ENCODE results near the gene RTF2. TPM values are rescaled to one million over a fixed set of nuclear protein-coding genes. Genes with fewer than 3 reads are reported as not detected.

RTF2 gene, protein sequence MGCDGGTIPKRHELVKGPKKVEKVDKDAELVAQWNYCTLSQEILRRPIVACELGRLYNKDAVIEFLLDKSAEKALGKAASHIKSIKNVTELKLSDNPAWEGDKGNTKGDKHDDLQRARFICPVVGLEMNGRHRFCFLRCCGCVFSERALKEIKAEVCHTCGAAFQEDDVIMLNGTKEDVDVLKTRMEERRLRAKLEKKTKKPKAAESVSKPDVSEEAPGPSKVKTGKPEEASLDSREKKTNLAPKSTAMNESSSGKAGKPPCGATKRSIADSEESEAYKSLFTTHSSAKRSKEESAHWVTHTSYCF
- 78.7 TPM for total RNA-seq
- long read RNA-seq, transcript RTF2-203 (8 exons, 1,572 nt) = minor isoform, 5 of 201 reads
- long read RNA-seq, transcript RTF2-202 (9 exons, 2,212 nt) = major isoform, 190 of 201 reads
- long read RNA-seq, partial matches to known transcripts = 2 of 201 reads
- long read RNA-seq, other reads (novel, unspliced or antisense) = 2 of 201 reads

DNA sequence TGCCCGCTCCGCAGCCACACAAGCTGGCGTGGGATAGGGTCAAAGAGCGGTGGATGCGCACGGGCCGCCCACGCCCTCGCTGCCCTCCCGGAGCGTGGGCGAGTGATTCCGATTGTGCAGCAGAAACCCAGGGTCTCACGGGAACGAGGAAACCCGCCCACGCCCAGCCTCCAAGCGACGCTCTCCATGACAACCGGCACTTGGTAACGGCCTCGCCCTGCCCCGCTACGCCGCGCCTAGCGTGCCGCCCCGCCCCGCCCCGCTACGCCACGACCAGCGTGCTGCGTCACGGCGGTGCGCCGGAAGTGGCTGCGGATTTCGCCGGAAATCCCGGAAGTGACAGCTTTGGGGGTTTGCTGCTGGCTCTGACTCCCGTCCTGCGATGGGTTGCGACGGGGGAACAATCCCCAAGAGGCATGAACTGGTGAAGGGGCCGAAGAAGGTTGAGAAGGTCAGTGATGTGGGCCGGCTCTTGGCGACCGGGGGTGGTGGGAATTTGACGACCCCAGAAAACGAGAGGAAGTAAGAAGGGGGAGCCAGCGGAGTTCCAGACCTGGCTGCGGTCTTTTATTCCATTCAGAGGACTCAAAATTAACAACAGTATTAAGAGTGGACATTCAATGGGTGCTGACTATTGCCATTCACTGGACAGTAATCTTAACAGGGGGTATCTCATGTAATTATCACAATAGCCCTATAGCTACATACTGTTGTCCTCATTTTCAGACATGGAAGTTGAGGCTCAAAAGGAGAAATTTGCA lies at the start of gene RTF2:
RTF2 (plus strand) TSS at position 312 of the 761 bp plus-strand sequence; CDS start at position 383, 71 bp downstream.
- ATAC-seq (ENCODE audit: poor library complexity) (peak; percentile 100), DNase-seq (peak; percentile 96)
- intact Hi-C loops (cut with DNase I) = loop anchor here (1.0 kb wide), 1 partner anchor 76 kb away; the partner anchor contains the start of genes AURKA and CSTF1

DNA sequence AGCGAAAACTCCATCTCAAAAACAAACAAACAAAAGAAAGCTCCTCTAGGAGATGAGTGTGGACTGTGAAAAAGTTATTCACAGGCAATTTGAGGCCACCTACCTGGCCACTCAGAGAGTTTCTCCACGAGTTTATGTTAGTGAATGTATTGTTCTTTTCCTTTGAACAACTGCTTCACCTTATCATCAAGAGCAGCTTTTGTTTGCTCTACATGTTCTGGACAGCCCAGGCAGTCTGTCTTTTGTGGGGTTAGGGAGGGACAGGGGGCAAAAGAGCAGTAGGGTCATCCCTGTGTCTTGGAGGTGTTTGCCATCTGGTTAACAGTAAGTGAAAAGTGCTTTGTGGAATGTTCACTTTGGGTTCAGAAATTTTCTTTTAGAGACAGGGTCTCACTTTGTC lies 48.4 kb upstream of the RTF2 start:
- ATAC-seq (ENCODE audit: poor library complexity) (no peak), DNase-seq (no peak)
- intact Hi-C loops (cut with DNase I) = no loop called here

DNA sequence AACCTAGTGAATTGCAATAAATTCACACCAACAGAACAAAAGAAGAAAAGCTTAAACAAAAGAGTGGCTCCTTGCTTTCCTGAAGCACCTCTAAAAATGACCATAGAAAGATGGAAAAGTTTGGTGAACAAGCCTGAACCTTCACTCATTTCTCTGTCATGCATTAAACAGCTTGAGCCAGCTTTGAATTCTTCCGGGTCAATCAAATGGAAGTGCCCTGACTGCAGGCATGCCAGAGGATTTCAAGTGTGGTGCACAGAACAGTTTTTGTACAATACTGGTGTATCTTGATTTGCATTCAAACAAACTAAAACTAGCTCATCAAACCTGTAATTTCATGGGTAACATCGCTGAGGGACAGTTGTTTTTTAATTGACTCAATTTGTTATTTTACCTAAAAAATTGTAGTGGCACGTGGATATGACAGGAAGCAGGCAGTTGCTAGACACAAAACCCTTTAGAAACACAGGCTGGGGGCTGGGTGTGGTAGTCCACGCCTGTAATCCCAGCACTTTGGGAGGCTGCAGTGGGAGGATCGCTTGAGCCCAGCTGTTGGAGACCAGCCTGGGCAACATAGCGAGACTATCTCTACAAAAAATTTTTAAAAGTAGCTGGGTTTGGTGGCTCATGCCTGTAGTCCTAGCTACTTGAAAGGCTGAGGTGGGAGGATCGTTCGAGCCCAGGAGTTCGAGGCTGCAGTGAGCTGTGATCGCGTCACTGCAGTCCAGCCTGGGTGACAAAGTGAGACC lies 47.3 kb upstream of the RTF2 start:
- ATAC-seq (ENCODE audit: poor library complexity) (no peak), DNase-seq (no peak)
- intact Hi-C loops (cut with DNase I) = no loop called here

DNA sequence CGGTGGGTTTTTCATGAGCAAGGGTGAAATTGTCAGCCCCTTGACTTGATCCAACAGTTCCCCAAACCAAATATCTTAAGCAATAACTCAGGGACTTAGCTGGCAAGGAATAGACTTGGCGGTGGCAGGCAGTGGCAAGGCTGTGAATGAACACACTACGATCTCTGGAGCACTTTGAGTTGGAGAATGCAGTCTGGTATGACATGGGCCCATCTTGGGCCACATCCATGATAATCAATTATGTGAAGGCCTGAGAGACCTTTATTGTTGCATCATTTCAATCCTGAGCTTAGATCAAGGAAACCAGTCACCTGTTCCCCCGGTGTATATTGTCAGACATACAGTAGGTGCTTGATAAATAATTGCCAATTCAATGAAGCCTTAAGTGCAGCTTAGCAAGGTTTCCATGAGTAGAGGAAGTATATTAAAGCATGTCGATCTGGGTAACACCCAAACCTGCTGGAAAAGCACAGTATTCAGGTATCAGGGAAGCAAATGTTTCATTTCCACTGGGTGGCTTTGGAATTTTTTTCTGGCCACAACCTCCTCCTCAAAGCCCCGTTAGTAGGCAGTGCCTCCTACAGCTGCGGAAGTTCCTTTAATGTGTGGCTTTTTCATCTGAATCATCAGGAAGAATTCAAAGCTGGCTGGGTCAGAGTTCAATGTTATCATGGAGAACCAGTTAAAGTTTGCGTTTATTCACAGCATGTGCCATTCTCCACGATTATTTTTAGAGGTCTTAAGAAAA lies 46.2 kb upstream of the RTF2 start:
- no peak for DNase-seq
- no peak for ATAC-seq (ENCODE audit: poor library complexity)
- intact Hi-C loops (cut with DNase I) = no loop called here

DNA sequence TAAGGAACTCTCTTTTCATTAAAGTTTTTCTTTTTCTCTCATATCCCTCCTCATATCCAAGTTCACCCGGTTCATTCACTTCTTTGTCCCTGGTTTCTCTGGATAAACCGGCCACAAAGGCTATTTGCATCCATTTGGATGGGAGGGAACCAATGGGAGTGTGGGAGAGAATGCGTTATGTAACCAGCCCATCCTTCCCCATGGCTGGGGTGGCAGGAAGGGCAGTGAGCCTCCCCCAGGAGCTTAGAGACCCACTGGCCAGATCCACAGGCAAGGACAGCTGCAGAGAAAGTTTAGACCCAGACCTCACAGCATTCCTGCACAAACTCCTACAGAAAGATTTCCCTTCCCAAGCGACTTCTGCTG lies 45.6 kb upstream of the RTF2 start:
- no peak for DNase-seq
- no peak for ATAC-seq (ENCODE audit: poor library complexity)
- intact Hi-C loops (cut with DNase I) = no loop called here

DNA sequence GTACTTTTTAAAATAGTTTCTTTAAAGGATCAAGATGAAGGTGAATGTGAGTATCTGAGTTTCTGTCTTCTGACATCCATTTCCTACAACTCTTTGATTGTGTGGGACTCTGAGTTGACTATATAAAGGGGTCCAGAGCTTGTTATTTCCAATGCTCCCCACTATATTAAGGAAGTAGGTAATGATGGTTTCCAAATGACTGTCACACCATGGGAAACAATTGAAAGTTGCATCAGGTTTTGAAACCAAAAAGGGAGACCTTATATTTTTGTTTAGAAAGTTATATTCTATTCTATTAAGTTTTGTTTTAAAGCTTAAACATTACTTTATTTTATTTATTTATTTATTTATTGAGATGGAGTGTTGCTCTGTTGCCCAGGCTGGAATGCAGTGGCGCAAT lies 45.2 kb upstream of the RTF2 start:
- DNase-seq = no peak
- intact Hi-C loops (cut with DNase I) = no loop called here
- no peak for ATAC-seq (ENCODE audit: poor library complexity)

DNA sequence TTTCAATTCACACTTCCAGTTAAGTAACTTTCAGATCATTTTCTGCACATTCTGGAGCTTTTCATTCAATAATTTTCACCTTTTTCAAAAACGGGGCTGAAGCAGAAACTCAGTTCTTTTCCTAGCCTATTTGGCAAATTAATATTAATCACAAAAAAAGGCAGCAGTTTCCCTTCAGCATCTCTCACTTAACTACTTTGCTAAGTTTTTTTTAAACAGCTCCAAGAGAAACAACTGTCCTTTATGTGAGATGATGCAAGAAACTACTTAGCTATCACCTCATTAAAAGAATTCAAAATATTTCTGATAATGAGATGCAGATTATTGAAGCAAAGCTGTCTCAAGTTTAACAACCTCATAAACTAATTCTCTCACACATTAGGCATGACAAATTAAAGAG lies 44.5 kb upstream of the RTF2 start:
- ATAC-seq (ENCODE audit: poor library complexity) = no peak
- intact Hi-C loops (cut with DNase I) = no loop called here
- DNase-seq = no peak

DNA sequence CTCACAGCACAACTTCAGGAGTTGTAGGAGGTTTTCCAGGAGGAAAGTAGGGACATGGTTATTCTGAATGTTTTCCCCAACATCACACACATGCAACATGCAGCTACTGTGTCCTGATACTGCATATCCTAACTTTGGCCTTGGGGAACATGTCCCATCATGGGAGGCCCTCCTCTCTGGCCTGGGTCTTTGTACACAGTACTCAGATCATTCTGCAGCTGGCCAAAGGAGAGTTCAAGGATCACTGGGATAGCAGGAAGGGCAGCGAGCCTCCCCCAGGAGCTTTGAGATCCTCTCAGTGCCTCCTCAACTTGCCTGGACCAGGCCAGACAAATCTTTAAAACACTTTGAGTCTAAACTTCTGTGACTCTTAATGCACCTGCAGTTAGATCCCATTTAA lies 43.5 kb upstream of the RTF2 start:
- DNase-seq (no peak), ATAC-seq (ENCODE audit: poor library complexity) (no peak)
- intact Hi-C loops (cut with DNase I) = no loop called here

DNA sequence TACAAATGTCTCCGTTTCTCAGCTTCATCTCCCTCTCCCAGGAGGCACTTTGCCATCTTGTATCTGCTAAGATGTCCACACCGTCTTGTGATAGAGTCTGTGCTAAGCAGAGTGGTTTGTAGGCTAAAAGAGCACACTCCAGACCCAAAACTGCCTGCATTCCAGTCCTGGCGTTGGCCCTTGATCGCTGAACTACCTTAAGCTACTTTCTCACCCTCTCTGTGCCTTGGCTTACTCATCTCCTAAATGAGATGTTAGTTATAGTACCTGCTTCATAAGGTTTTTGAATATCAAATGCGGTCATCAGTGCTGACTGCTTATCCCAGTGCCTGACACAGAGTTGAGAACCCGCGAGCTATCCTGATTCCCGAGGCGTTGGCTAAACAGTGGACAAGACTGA lies 42.4 kb upstream of the RTF2 start:
- no peak for ATAC-seq (ENCODE audit: poor library complexity)
- intact Hi-C loops (cut with DNase I) = no loop called here
- DNase-seq = no peak

DNA sequence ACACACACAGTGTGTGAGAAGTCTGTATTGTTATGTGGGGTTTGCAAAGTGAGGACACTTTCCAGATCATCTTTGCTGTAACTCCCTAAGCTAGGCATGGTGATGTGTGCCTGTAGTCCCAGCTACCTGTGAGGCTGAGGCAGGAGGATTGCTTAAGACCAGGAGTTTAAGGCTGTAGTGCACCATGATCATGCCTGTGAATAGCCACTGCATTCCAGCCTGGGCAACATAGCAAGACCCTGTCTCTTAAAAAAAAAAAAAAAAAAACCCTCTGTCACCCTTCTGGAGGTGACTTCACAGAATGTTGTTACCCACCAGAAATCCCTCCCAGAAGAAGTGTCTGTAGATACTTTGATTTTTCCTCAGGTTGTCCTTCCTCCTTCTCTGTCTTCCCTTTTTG lies 41.5 kb upstream of the RTF2 start:
- intact Hi-C loops (cut with DNase I) = no loop called here
- no peak for ATAC-seq (ENCODE audit: poor library complexity)
- no peak for DNase-seq

DNA sequence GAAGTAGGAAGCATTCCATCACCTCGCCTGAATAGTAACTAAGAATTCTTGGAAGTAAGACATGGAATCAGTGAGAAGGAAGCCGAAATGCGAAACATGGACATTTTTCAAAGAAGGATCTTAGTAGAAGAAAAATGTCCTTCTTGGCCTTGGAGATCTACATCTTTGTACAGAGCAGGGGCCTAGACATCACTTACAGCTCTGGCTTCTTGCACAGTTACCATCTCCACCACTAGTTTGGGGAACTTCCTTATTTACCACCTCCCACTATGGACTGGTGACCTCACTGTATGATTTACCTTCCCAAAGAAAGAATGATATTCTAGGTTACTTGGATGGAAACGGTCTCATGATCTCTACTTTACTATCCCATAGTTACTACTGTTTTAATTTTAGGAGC lies 40.6 kb upstream of the RTF2 start:
- ATAC-seq (ENCODE audit: poor library complexity) (no peak), DNase-seq (no peak)
- intact Hi-C loops (cut with DNase I) = no loop called here

DNA sequence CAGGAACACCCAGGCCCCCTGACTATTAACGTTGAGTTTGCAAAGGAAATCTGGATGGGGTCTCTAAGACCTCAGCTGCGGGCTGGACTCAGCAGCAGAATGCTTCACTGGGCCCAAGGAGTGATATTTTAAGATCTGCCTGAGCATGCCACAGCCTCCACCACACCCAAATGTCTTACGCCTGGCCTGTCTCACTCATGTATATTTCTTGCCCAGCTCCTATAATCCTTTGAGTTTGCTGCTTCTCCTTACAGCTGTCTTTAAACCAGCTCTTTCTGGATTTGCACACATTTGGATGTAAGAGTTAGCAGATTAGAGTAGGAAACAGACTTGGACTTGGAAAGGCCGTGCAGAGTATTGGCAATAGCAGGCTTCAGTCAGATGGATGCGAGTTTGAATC lies 40.0 kb upstream of the RTF2 start:
- intact Hi-C loops (cut with DNase I) = no loop called here
- no peak for DNase-seq
- ATAC-seq (ENCODE audit: poor library complexity) = no peak

DNA sequence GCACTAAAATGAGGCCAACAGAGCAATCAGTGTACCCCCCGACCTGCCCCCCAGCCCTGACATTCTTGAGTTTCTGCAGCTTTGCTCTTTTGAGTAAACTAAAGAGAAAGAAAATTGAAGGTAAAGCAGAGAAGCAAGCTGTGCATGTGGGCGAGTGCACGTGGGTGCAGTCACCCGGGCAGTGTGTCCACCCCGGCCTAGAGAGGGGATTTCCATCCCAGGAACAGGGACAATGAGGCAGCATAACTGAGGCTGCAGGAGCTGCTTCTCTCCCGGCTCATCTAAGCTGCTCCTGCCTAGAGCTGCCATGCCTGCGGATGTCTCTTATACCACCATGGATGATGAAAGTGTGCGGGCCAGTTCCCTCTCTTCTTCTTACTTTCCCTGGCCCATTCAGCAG lies 39.5 kb upstream of the RTF2 start:
- DNase-seq = no peak
- no peak for ATAC-seq (ENCODE audit: poor library complexity)
- intact Hi-C loops (cut with DNase I) = no loop called here

DNA sequence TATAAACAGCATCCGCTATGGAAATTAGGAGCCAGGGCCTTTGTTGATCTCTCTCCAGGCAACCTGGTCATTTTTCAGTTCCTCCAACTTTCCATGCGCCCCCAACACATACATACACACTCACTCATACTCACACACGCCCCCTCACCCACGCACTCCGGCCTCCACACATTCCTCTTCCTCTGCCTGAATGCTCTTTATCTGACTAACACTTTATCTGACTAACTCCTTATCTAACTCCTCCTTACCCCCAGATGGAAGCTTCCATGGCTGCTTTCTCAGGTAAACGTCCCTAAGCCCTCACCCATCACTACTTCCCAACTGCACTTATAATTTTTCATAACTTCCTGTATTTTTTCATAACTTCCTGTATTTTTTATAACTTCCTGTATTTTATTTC lies 38.9 kb upstream of the RTF2 start:
- intact Hi-C loops (cut with DNase I) = no loop called here
- DNase-seq = no peak
- no peak for ATAC-seq (ENCODE audit: poor library complexity)

DNA sequence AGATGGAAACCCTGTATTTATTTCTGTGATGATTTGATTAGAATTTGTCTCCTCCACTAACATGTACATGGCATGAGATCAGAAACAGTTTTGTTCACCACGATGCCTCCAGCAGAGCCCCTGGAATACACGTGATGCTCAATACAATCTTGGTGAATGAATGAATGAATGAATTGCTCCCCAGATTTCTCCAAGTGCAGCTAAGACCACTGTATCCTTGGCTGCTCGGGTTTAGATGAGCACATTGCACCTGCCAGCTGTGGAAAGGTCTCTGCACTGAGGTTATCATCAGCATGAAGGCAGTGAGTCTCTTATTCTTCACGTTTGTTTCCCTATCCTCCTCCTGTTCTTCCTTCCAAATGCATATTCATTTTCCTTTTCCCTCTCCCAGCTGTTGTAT lies 38.5 kb upstream of the RTF2 start:
- DNase-seq = no peak
- intact Hi-C loops (cut with DNase I) = no loop called here
- no peak for ATAC-seq (ENCODE audit: poor library complexity)

DNA sequence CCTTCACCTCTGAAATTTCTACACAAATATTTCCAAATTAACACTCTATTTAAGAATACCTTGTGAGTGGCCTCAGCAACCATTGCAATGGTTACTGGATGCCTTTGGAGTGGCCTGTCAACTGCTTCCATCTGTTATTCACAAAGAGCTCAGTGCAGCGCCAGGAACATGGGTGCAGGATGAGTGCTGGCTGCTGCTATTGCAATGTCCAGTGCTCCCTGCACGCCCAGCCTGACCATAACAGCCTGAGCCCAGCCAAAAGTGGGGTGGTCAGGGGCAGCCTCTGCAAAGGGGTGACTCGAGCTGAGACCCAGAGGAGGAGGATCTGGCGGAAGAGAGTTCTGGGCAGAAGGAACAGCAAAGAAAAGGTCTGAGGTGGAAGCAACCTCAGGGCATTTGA lies 38.0 kb upstream of the RTF2 start:
- intact Hi-C loops (cut with DNase I) = no loop called here
- DNase-seq = no peak
- no peak for ATAC-seq (ENCODE audit: poor library complexity)

DNA sequence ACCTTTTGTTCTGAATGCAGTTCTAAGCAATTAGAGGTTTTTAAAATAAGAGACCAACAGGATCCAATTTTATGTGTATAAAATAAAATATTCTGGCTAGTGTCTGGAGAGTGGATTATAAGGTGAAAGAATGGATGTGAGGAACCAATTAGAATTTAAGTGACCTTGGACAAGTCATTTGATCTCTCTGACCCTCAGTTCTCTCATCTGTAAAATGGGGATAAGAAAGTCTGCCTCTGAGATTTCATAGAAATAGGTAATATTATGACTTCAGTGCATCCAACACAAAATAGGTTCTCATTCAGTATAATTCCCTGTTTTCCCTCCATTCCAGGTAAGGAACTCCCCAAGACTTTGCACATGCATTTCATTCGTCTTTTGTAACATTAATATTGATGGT lies 37.5 kb upstream of the RTF2 start:
- ATAC-seq (ENCODE audit: poor library complexity) = no peak
- intact Hi-C loops (cut with DNase I) = no loop called here

DNA sequence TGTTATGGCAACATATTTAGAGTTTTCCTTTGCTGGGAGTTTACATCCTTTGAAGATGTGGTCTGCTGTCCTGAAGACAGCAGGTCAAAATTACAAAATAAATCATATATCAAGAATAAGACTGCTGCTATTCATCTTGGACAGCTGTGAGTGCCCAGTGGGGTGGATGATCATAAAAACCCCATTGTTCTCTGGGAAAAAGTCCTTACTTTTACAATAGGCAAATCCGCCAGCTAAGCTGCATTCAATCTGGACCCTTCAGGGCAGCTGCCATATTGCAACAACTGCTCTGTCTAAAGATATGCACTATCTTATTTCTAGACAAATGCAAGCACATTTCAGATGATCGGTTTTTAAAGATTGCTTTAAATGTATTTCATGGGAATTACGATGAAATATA lies 37.0 kb upstream of the RTF2 start:
- ATAC-seq (ENCODE audit: poor library complexity) (no peak), DNase-seq (no peak)
- intact Hi-C loops (cut with DNase I) = no loop called here

More for the DNA sequence above, 37.5 kb upstream of the RTF2 start:
- no peak for DNase-seq

Measured in Right ventricle myocardium superior (tissue), 1 donor.